Activated T-cell treated with anti-CD3 and anti-CD28 coated beads for 1 hour (primary cell): ENCODE results near the gene PLCG1.

Experiments
- DNase-seq: peaks from one replicate; pipeline ENCODE4 v3.0.0-alpha.2; 2020; ENCODE audit warnings: low read depth

PLCG1 gene

DNA sequence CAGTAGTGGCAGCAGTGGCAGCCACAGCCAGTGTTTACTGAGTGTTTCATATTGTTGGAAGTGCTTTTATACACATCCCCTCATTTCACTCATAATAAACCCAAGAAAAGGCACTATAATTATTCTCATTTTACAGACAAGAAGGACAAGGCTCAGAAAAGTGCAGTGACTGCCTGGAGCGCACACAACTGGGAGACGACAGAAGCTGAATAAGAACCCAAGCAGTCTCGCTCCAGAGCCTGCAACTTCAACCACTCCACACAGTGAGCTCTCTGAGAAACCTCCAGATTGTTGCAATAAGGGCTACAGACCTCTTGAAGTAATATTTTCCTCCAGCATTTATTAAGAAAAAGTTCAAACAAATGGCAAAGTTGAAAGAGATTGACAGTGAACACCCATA, 76.9 kb downstream of the PLCG1 start:
- no peak for DNase-seq

DNA sequence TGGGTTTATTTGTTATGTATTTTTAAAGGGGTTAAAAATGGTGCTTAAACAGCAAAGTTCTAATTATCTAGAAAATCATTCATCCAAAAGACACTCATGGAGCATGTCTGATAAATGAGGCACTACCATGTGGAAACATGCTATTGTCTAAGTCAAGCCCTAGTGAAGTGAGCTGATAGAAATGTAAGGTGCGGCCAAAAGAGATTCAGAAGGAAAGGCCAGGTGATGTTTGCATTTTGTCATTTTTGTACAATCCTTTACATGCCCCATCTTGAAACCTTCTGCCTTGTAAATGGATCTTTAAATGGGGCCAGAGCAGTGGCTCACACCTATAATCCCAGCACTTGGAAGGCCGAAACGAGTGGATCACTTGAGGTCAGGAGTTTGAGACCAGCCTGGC, 77.3 kb downstream of the PLCG1 start:
- no peak for DNase-seq

DNA sequence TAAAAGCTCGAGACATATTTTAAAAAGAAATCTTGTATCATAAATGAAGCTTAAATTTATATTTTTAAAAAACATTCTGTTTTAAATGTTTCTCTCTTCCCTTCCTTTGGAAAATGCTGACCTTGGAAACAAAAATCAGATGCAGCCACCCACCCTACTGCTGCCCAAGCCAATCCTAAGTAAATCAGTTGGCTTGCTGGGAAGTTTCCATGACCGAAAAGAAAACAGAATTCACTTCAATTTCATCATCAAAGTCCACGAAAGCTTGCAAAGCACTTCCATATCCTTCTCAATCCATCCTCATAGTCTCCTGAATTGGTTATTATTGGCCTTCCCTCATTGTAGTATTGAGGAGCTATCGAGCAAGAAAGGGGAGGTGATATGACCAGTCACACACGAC, 80.1 kb downstream of the PLCG1 start:
- no peak for DNase-seq

DNA sequence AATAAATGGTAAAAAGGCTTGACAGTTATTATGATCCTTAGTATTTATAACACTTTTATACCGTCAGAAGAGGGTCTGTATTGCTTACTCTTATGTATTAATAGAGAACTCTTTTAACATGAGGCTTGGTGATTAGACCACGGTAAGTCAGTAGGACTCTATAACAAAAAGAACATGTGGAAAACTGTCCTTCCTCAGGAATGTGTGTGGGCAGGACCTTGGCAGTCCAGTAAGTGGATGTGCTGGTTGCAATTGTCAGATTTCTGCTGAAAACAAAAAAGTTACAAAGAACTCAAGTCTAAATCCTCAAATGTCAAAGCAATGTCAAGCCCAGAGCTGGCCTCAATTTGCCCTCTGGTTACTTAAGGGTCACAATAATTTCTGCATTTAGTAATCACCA, 81.1 kb downstream of the PLCG1 start:
- no peak for DNase-seq

DNA sequence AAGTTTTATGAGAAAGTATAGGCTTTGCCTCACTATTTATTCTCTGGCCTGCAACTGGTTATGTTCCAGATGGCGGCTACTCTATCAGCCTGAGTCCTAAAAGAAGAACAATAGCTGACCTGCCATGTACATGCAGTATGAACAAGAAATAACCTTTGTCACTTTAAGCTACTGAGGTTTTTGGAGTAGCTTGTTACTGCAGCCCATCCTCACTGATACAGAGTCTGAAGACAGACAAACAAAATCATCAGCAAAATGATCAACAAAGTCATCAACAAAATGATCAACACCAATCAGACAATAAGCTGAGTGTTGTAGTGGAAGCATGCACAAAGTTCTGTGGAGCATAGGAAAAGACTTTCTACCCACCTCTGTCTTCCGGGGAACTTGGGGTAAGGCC, 82.5 kb downstream of the PLCG1 start:
- no peak for DNase-seq

DNA sequence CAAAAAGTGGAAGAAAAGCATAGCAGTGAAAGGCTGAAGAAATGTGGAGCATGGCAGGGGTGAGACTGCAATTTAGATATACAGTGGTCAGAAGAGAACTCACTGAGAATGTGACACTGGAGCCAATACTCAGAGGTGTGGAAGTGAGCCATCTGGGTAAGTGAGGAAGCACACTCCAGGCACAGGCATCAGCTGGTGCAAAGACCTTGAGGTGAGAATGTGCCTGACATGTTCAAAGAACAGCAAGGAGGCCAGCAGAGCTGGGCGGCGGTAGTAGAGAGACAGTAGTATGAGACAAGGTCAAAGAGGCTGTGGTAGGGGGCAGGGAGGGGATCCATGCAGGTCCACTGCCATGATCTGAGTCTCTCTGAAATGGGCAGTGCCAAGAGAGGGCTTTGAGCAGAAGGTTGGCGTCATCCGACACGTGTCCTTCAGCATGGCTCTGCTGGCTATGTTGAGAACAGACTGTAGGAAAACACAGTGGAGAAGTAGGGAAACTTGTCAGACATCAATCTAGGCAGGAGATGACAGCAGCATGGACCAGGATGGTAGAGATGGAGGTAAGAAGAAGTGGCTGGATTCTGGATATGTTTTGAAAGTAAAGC, 84.4 kb downstream of the PLCG1 start:
- no peak for DNase-seq

DNA sequence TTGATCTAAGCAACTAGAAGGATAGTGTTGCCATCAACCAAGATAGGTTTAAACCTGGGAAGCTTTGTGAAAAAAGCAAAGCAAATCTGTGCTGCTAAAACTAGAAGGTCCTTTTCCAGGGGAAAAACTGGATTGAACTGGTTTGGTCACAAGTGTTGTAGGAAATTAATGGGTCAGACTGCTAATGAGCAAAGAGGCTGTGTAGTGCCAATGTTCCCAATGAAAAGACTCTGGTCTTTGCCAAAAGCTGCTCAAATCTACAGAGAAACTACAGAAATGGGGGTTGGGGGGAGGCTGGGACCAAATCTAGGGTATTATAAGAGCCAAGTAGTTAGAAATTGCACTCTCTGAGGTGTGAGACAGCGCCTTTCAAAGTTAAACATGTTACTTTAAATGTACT, 85.0 kb downstream of the PLCG1 start:
- no peak for DNase-seq

DNA sequence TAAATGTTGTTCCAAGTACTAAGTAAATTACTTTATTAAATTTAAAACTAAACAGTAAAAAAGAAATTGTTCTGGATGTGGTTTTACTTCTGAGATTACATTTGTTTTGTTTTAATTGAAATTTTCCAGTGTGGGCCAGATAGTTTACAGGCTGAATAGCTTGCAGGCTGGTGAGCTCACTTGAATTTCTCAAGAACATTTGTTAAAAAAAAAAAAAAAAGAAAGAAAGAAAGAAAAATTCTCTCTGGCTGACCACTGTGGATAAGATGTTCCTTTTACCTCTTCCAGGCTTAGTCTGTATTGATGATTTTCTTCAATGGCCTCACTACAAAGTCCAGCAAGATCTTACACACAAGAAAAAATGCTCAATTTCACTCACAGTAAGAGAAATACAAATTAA, 85.4 kb downstream of the PLCG1 start:
- no peak for DNase-seq

DNA sequence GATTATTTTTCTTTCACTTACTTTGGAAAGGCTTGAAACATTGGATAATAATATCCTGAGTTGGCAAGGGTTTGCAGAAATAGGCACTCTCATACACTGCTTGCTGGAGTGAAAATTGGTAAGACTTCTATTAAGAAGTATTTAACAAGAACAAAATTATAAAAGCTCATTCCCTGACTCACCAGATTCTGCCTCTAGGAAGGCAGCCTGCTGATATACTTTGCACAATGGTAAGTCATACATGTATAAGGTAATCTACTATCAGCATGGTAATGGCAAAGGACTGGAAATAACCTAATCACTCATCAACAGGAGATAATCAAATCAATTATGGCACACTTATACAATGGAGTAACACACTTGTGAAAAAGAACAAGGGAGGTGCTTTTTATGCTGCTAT, 85.8 kb downstream of the PLCG1 start:
- no peak for DNase-seq

DNA sequence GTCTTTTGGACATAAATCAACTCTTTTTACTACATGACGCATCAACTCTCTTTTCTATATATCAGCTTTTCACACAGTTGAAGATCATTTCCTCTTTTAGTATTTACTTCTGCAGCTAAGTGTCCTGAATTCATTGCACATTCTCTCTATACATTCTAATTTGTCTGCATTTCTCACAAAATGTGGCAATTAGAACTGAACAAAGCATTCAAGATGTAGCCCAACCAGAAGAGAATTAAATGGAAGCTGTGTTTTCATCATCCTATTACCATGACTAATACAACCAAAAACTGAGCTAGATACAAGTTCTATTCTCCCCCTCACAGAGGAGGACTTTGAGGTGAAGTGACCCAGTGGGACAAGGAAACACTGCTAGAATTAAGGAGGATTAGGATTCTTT, 86.9 kb downstream of the PLCG1 start:
- no peak for DNase-seq

DNA sequence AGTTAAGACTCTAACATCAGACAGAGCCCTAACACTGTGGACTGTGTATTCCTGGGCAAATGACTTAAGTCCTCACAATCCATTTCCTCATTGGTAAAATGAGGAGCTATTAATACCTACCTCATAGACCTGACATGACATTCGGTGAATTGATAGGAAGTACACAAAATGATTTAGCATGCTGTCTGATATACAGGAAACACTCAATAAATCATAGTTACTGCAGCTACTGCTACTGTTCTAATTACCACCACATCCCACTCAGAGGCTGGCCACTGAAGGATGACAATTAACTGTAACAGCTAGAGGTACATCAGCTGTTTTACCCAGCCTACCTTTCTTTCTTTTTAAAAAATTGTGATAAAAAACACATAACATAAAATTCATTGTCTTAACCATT, 87.7 kb downstream of the PLCG1 start:
- no peak for DNase-seq

DNA sequence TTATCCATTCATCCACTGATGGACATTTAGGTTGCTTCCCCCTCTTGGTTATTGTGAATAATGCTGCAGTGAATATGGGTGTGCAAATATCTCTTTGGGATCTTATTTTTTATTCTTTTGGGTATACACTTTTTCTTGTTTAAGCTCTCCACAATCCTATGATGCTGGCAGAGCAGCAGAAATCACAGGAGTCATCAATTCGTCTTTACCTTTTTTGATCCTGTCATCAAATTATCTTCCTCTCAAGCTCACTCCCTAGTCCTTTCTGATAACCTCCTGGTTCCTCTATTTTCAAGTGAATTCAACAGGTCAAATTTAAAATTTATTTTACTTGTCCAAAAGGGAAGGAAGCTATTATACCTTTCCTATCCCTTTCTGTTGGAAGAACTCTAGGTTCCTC, 89.1 kb downstream of the PLCG1 start:
- no peak for DNase-seq
